ENCODE measurements around the gene DUS4L.

The DUS4L gene

GRCh38 chr7:107615910-107616680 lies 52.3 kb downstream of the DUS4L start:
- no peak for DNase-seq (ENCODE audit: low spot score)

- no peak for DNase-seq (ENCODE audit: low spot score)
These were observed 58.7 kb downstream of the DUS4L start for GRCh38 chr7:107622429-107622828.

- no peak for DNase-seq (ENCODE audit: low spot score)
These were observed 59.1 kb downstream of the DUS4L start for GRCh38 chr7:107622894-107623293.

DNA sequence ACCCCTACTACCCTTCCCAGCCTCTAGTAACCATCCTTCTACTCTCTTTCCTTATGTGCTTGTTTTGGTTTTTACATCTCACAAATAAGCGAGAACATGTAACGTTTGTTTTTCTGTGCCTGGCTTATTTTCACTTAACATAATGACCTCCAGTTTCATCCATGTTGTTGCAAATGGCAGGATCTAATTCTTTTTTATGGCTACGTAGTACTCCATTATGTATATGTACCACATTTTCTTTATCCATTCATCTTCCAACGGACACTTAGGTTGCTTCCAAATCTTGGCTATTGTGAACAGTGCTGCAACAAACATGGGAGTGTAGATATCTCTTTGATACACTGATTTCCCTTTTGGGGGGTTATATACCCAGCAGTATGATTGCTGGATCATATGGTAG lies 63.2 kb downstream of the DUS4L start:
- DNase-seq (ENCODE audit: low spot score) = no peak

All from Ammon's horn (tissue), 1 donor.